GM21447 (cell line): ENCODE results near the gene NSUN5.
"Not testable (repeated sequence)": the region's sequence is repeated elsewhere in the genome, so short reads cannot be mapped to it uniquely, and the experiment has no call there.

Experiments
- ATAC-seq: cut with Tn5 transposase; IDR thresholded peaks from one replicate; pipeline ENCODE4 v1.9.1; 2021; ENCODE audit not compliant: unreplicated experiment

NSUN5 gene

GRCh38 chr7:73327449-73327848, 18.8 kb upstream of the NSUN5 start:
- ATAC-seq: not testable (repeated sequence)

DNA sequence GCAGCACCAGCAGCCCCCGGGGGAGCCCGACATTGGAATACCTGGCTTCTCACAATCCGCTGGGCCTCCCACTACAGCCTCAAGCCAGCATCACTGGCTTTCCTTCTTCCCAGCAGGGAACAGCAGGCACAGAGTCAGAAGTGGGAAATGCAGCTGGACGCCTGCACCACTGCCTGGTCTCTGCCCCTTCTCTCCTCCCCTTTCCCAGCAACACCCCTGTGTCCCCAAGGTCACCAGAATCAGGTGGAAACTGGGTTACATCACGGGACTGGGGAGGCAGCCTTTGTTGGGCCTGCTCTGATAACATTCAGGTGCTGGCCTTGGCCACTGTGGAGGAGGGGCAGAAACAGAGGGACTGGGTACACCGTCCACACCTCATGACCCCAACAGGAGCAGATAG, 16.8 kb upstream of the NSUN5 start:
- not testable (repeated sequence) for ATAC-seq

GRCh38 chr7:73324081-73324845, 15.6 kb upstream of the NSUN5 start:
- not testable (repeated sequence) for ATAC-seq

DNA sequence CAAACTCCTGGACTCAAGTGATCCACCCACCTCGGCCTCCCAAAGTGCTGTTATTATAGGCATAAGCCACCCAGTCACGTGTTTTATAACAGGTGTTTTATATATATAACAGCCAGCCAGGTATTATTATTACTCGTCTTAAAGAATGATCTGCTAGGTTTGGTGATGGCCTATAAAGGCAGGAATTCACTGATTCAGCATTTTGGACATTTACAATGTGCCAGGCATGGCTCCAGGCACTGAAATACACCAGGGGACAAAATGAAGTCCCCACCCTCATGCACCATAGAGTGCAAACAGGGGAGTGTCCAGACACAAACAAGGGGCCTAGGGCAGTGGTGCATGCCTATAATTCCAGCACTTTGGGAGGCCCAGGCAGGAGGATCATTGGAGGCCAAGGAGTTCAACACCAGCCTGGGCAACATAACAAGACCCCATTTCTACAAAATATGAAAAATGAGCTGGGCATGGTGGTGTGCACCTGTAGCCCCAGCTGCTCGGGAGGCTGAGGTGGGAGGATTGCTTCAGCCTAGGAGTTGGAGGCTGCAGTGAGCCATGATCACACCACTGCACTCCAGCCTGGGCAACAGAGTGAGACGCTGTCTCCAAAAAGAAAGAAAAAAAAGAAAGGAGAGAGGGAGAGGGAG, 14.9 kb upstream of the NSUN5 start:
- ATAC-seq: not testable (repeated sequence)

GRCh38 chr7:73320009-73320408, 11.4 kb upstream of the NSUN5 start:
- ATAC-seq: not testable (repeated sequence)

- ATAC-seq: not testable (repeated sequence)
Observed at GRCh38 chr7:73319541-73319940, 10.9 kb upstream of the NSUN5 start.

- not testable (repeated sequence) for ATAC-seq
Observed at GRCh38 chr7:73318656-73319204, 10.1 kb upstream of the NSUN5 start.

DNA sequence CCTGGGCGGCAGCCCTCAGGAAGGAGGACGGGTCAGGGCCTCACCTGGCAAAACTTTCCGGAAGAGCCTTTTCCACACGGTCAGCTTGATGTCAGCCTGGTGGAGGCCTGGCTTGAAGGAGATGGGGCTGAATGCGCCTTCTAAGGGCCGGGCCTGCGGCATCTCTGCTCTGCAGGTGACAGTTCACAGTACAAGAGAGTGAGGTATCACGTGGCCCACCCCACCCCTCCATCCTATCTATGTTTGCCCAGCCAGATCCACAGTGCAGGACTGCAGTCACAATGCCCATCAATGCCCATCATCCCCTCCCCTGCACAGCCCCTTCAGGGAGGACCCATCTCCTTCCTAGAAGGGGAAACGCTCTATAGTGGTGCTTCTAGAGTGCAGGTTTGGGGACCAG, 7.9 kb upstream of the NSUN5 start:
- no peak for ATAC-seq

DNA sequence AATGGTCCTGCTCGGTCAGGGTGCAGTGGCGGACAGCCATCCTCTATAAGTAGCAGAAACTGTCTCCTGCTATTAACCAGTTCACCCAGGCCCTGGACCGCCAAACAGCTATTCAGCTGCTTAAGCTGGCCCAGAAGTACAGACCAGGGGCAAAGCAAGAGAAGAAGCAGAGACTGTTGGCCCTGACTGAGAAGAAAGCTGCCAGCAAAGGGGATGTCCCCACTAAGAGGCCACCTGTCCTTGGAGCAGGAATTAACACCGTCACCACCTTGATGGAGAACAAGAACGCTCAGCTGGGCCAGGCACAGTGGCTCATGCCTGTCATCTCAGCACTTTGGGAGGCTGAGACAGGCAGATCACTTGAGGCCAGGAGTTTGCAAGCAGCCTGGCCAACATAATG, 5.6 kb upstream of the NSUN5 start:
- ATAC-seq: no peak

DNA sequence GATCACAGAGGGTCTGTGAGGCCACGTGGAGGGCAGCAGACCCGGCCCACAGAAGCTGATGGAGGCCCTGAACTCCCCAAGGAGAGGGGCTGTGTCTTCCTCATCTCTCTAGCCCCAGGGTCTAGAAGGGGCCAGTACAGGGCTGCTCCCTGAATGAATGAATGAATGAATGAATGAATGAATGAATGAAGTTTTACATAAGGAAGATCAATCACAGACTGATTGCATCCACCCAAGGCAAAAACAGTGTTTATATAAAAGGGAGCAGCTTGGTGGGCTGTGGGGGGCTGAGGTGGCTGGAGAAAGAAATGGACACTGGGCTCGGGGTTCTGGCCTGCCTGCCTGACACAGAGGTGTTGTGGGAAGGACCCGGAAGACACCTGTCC, 4.9 kb upstream of the NSUN5 start:
- ATAC-seq: no peak

DNA sequence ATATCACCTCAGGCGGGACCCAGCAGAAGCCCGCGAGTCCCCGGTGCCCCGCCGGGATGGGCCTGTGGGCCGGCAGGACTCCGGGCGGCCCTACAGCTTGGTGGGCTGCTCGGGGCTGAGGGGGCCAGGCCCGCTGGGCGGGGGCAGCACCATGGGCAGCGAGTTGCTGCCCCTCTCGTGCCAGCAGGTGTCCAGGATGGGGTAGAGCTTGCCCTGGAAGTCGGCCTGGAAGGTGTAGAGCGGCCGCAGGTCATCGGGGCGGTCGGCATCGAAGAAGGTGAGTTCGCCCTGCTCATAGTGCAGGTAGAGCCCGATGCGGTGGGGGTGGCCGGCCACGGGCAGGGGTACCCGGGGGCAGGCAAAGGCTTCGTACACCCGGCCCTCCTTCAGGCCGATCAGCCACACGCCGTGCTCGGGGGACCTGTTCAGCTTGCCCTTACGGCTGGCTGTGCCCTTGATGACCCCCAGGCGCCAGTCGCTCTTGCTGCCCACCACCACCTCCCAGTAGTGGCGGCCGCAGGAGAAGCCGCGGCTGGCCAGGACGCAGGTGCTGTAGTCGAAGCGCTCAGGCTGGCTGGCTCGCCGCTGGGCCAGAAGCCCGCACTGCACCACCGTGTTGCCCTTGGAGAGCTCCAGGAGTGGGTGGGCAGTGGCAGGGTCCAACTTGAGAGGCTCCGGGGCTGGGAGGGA, 4.3 kb upstream of the NSUN5 start:
- no peak for ATAC-seq

DNA sequence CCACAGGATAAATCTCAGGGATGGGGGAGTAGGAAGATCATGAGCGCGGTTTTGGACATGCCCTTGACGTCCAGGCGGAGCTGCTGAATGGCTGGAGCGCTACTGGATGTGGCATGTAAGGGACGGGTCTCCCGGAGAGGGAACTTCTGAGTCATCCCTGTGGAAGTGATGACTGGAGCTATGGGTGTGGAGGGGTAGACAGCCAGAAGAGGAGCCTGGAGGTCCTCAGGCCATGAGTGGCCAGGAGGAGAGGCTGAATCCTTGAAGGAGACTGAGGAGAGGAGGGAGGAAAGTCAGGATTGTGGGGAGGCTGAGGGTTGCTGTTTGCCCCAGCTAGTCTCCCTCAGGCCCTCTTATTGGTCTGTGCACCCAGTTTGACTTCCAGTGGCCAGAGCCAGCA, 2.8 kb upstream of the NSUN5 start:
- ATAC-seq: not testable (repeated sequence)

GRCh38 chr7:73308074-73308664, 457 bp downstream of the NSUN5 start:
- ATAC-seq: peak; percentile 41

DNA sequence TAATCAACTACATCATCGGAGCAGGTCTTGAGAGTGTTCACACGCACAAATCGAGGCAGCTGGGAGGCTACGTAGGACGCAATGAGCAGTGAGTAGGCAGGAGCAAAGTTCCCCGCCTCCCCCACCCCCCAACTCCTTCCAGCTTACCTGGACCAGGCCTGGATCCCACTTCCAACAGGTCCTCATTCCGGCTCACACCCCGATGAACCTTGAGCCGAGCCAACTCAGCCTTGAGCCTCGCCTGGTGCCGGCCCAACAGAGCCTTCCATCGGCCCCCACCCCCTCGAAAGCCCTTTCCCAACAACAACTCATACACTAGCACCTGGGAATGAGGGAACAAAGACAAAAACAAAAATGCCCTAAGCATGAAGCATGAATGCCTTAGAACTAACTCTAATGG, 1.2 kb downstream of the NSUN5 start:
- no peak for ATAC-seq

- ATAC-seq: not testable (repeated sequence)
Observed at GRCh38 chr7:73304612-73305387, 3.8 kb downstream of the NSUN5 start.

DNA sequence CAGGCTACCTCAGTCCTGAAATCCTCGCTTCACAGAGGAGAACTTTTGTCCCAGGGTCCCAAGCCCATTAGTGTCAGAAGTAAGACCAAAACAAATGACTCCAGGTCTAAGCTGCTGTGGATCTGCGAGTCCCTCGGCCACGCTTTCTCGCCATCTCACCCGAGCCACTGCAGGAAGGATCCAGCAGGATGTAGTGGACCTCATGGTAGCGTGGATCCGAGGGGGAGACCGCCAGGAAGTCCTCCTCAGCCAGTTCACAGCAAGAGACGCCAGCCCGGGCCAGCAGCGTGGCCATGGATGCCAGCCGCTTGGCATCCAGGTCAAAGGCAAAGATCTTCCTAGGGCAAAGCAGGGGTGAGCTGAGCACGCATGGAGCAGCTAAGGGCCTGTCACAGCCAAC, 4.6 kb downstream of the NSUN5 start:
- no peak for ATAC-seq

DNA sequence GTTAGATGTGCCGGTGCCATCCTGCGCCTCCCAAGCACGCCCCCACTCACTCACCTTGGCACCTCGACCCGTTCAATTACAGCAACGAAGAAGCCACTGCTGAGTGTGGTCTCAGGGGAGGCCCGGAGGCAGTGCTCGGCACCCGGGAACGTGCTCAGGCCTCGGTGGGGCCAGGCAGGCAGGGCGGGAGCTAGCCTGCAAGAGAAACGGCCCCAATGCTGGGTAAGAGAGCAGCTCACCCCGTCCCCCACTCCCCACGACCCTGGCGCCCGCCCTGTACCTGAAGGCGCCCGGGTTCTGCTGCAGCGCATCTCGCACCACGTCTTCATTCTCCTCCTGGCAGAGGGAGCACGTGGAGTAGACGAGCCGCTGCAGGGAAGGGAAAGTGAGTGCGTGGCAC, 5.1 kb downstream of the NSUN5 start:
- no peak for ATAC-seq

- ATAC-seq: not testable (repeated sequence)
Observed at GRCh38 chr7:73302846-73303245, 5.8 kb downstream of the NSUN5 start.

GRCh38 chr7:73301108-73301507, 7.5 kb downstream of the NSUN5 start:
- ATAC-seq: not testable (repeated sequence)

GRCh38 chr7:73299812-73300211, 8.8 kb downstream of the NSUN5 start:
- ATAC-seq: not testable (repeated sequence)
